GM19193 (cell line): ENCODE data around the gene BLVRB.

Source experiments
- POLR2A ChIP-seq: IDR thresholded peaks from 4 replicates; pipeline ENCODE4 v1.6.1; 2011; ENCODE audit not compliant: insufficient read depth, insufficient read length; ENCODE audit errors: extremely low read depth

The BLVRB gene

DNA sequence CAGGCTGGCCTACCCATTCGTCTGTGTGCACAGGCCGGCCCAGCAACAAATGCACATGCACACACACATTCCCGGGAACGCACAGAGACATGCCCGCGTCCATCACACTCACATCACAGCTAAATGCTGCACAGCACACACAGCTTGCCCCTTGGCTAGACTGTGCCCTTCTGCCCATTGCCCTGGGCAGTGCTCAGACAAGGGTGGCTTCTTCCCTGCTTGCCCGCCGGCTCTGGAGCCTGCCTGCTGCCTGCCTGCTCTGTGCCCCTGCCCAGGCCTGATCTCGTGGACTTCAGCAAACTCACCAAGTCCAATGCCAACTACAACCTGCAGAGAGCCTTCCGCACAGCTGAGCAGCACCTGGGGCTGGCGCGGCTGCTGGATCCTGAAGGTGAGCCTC is 31.7 kb upstream of the BLVRB start:
- TF ChIP-seq POLR2A, result no peak

DNA sequence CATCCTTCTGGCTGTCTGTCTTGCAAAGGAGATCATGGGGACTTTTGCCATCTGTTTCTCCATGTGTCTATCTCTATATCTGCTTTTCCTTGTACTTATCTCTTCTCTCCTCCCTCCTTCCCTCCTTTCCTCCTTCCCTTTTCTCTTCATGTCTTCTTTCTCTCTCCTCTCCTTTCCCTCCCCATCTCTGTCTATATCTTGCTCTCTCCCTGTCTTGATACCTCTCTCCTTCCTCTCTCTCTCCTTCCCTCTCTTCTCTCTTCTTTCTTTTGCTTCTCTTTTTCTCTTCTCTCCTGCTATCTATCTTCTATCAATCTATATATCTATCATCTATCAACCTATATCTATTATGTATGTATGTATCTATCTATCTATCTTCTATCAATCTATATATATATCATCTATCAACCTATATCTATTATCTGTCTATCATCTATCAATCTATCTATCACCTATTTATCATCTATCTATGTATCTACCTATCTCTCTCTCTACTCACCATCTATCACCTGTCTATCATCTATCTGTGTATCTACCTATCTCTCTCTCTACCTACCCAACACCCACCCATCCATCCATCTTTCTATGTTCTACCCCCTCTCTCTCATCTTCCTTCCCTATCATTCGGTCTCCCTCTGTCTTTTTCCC is 28.8 kb upstream of the BLVRB start:
- TF ChIP-seq POLR2A, result no peak

DNA sequence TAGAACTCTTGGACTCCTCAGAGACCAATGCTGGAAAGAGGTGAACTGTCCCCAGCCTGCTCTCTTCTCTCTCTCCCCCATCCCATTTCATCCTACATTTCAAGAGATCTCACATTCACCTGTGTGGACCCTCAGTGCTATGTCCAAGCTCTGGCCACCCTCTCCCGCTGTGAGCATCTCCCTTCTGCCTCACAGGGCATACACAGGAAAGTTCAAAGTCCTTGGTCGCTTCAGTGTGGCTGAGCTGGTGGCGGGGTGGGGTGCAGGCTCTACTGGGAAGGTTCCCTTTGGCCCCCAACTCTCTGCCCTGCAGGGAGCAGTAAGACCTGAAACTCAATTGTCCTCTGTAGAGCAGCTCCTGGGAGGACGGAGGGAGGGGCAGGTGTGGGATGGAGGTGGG is 28.2 kb upstream of the BLVRB start:
- TF ChIP-seq POLR2A, result no peak

DNA sequence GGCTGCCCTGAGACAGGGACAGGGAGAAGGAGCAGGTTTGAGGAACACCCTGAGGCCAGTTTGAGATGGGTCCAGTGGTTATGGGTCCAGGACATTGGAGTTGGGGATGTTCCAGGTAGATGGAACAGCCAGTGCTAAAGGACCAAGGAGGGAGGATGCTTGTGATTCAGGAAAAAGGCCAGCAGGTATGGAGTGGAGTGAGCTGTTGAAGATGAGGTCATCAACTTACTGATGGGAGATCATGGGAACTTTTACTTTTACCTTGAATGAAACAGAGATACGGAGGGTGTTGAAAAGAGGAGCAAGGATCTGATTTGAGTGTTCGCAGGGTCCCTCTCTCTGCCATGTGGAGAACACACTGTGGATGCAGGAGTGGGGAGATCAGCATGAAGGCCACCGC is 26.7 kb upstream of the BLVRB start:
- no peak for TF ChIP-seq POLR2A

DNA sequence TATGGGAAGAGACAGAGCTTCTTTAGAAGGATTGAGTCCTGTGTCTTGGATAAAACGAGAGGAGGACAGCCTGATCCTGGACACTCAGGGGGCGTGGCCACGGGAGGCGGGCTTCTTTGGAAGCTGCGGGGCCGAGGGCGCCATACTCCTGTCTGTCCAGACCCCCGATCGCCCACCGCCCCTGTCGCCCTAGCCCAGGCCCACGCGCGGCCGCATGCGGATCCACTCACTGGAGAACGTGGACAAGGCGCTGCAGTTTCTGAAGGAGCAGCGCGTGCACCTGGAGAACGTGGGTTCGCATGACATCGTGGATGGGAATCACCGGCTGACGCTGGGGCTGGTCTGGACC is 24.3 kb upstream of the BLVRB start:
- TF ChIP-seq POLR2A, result no peak

DNA sequence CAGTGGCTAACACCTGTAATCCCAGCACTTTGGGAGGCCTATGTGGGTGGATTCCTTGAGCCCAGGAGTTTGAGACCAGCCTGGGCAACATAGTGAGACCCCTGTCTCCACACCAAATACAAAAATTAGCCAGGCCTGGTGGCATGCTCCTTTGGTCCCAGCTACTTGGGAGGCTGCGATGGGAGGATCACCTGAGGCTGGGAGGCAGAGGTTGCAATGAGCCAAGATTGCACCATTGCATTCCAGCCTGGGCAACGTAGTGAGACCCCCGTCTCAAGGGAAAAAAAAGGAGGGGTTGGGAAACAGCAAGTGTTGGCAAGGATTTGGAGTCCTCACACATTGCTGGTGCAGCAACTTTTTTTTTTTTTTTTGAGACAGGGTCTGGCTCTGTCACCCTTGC is 20.5 kb upstream of the BLVRB start:
- TF ChIP-seq POLR2A, result no peak

DNA sequence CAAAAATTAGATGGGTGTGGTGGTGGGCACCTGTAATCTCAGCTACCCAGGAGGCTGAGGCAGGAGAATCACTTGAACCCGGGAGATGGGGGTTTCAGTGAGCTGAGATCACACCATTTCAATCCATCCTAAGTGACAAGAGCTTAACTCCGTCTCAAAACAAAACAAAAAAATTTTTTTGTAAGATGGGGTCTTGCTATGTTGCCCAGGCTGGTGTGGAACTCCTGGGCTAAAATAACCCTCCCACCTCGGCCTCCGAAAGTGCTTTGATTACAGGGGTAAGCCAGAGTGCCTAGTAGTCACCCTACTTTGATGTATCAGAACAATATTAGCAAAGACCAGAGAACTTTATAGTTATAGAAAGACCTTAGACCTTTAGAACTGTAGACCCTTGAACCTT is 9.2 kb upstream of the BLVRB start:
- no peak for TF ChIP-seq POLR2A

DNA sequence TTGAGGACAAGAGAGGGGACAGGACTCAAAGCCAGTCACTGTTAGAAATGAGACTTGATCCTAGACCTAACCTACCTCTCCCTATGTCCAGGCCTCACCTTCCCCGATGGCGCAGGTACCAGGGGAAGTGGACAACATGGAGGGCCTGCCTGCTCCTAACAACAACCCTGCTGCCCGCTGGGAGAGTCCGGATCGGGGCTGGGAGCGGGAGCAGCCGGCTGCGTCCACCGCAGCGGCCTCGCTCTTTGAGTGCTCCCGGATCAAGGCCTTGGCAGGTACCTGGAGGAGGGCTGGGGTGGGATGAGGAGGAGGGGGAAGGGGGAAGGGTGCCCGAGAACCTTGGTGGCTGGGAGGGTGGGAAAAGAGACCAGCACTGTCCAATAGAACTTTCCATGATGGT is 7.0 kb upstream of the BLVRB start:
- no peak for TF ChIP-seq POLR2A

DNA sequence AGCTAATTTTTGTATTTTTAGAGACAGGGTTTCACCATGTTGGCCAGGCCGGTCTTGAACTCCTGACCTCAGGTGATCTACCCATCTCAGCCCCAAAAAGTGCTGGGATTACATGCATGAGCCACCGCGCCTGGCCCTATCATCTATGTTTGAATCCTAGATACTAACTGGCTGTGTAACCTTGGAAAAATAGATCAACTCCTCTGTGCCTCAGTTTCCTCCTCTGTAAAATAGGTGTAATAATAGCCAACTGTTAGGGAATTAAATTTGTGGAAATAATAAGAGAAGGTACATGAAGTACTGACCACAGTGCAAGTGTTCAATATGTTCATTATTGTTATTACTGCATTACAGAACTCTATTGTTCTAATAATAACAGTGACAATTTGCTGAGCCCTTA is 5.6 kb upstream of the BLVRB start:
- no peak for TF ChIP-seq POLR2A

DNA sequence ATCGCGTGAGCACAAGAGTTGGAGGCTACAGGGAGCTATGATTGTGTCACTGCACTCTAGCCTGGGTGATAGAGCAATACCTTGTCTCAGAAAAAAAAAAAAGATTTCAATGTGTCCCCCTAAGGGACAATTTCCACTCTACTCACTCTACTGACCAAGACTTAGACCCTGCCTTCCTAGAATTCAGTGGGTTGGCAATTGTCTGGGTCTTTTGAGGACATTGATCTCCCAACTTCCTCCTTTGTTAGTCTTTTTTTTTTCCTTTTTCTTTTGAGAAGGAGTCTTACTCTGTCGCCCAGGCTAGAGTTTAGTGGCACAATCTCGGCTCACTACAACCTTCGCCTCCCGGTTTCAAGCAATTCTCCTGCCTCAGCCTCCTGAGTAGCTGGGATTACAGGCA is 3.5 kb upstream of the BLVRB start:
- TF ChIP-seq POLR2A, result no peak

DNA sequence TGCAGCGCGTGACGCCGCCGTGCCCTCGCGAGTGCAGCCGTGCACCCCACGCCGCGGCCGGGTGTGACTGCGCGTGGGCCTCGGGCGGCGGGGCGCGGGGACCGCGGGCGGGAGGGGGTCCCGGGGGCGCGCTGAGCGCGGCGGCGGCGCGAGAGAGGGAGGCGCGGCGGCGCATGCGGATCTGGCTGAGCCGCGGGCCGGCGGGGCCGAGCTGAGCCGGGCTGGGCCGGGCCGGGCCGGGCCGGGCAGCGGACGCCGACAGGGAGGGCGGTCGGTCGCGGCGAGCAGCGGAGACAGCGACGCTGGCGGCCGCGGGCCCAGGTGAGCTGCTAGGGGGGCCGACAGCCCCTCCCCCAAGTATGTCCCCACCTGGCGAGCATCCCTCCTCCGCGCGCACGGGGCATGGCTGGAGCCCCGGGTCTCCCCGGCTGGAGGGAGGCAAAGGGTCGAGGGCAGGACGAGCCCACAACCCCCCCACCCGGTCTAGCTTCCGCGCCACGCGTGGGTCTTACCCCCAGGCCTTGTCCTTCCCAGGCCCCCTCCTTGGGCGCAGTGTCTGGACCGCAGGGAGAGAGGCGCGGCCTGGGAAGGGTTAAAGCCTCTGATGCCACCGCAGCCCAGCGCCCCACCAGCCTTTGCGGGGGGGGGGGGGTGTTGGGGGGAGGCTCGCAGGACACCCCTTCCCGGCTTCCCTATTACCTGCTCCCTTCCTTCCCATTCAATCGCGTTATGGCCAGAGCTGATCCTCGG is 1.6 kb upstream of the BLVRB start, which contains the start of gene SPTBN4:
Gene SPTBN4 (plus strand): TSS at position 17 of the 750 bp plus-strand sequence. CDS start 5,621 bp downstream, outside the sequence.
- no peak for TF ChIP-seq POLR2A

DNA sequence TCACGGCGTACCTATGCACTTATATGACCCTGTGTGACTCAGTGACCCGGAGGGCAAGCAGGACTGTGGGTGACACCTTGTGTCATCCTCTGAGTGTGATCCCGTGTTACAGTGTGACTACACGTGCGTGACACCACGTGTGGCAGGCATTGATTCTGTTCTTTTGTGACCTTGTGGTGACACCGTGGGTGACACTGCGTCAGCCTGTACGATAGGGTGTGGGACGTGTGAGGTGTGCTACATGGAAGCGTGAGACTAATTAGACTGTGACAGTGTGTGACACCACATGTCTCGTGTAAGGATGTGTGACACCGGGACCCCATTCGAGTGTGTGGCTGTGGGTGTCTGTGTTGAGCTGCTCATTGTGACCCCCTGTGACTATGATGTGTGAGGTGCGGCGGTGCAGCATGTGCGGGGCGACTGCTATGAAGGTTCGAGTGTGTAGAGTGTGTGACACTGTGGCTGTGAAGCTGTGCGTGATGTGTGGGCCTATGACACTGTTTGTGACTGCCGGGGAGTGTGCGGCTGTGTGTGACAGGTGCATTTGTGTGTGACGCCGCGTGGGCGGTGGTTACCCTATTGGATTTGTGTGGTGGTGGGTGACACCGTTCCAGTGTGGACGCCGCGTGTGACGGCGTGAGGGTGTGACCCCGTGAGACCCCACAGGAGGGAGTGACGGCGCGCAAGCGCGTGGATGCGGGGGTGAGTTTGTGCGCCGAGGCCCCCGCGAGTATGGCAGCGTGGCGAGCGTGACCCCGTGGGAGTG is 857 bp upstream of the BLVRB start:
- TF ChIP-seq POLR2A, result no peak

DNA sequence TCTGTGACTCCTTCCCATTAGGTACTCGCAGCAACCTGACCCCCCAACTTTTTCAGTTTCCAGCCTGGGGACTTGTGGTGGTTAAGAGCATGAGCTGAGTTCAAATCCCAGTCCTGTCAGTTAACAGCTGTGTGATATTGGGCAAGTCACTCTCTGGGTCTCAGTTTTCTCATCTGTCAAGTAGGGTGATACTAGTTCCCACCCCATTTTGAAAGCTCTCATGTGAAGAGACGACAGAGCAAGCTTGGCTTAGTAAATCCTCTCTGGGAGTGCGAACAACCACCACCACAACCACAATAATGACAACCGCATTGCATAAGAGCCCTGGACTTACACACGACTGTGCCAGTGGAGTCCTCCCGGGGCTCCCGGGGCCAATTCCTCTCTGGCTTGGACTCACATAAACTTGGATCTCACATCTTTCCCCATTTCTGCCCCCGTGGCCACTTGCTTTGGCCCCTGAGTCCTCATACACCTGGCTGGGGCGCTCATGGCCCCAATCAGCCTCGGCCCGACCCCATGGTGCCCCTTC is 454 bp downstream of the BLVRB start:
- TF ChIP-seq POLR2A, result no peak

DNA sequence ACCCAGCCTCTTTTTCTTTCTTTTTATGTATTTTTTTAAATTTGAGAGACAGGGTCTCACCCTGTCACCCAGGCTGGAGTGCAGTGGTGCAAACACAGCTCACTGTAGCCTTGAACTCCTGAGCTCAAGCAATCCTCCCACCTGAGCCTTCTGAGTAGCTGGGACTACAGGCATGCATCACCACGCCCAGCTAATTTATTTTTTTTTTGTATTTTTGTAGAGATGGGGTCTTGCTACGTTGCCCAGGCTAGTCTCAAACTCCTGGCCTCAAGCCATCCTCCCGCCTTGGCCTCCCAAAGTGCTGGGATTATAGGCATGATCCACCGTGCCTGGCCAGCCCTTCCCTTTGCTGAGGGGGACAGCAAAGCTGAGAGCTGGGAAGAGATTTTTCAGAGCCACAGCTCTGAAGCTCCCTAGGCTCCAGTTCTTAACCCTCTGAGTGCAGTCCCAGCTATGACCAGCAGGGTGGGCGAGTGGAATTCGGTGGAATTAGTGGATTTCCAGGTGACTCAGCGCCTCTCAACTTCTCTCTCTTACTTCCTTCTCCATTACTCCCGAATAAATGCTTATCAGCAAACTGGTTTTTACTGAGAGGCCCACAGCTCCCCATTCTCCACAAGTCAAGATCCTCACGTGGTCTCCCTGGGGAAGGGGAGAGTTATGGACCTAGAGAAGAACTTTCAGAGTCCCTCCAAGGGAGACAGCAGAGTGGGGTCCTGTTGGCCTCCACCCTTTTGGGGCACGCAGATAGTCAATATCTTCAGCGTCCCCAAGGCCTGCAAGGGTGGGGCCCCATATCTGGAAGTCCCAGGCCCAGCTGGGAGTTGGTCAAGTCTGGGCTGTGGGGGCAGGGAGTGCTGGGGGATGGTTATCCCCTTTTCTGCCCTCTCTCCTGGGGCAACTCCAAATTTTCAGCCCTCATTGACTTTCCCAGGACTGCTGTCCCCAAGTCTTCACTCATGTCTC is 1.2 kb downstream of the BLVRB start:
- no peak for TF ChIP-seq POLR2A
